AG09319 (cell line): ENCODE measurements around the gene TRABD2B.

Source experiments
- DNase-seq: peaks from one replicate; pipeline ENCODE4 v3.0.0-alpha.2; 2010; ENCODE audit warnings: low read depth; ENCODE audit errors: extremely low read depth
- CTCF ChIP-seq: IDR thresholded peaks from 2 replicates; pipeline ENCODE4 v1.5.1; 2011; ENCODE audit warnings: low read depth, mild to moderate bottlenecking, inconsistent platforms, low read length, moderate library complexity

Gene TRABD2B

GRCh38 chr1:47895279-47896125 is 101.7 kb downstream of the TRABD2B start:
- DNase-seq: no peak
- TF ChIP-seq CTCF: no peak

GRCh38 chr1:47894410-47895278 is 102.5 kb downstream of the TRABD2B start:
- no peak for TF ChIP-seq CTCF
- DNase-seq: no peak

- DNase-seq: no peak
- TF ChIP-seq CTCF: no peak
Observed at GRCh38 chr1:47893412-47893811, 103.8 kb downstream of the TRABD2B start.

GRCh38 chr1:47890779-47891178 is 106.4 kb downstream of the TRABD2B start:
- no peak for TF ChIP-seq CTCF
- DNase-seq: no peak

- no peak for DNase-seq
- no peak for TF ChIP-seq CTCF
Observed at GRCh38 chr1:47888294-47888629, 108.9 kb downstream of the TRABD2B start.

GRCh38 chr1:47887475-47888293 is 109.5 kb downstream of the TRABD2B start:
- no peak for TF ChIP-seq CTCF
- DNase-seq: no peak
